RWPE1 (cell line): ENCODE measurements around the gene MICA.

ENCODE experiments used
- CTCF ChIA-PET: fragments of 350-600 bp; sonication (Branson Sonifier 250); formaldehyde crosslinking; extraction: SDS; loops from one replicate; lab custom pipeline; 2021; lab: Yijun Ruan, JAX
- POLR2A ChIA-PET: fragments of 400-600 bp; formaldehyde crosslinking; extraction: SDS; loops from one replicate; lab custom pipeline; 2020; ENCODE audit warnings: antibody characterized with exemption; ENCODE audit not compliant: low non-redundant PET; lab: Yijun Ruan, JAX
- DNase-seq: peaks from one replicate; pipeline ENCODE4 v3.0.0; 2012; ENCODE audit warnings: low spot score
- H3K27ac ChIP-seq: fragments of 450-650 bp; 2 replicates; pipeline ENCODE4 v1.5.1; 2017
- TF ChIP-seq, protein P1 (sequence below): fragments of 450-650 bp; conservative IDR thresholded peaks from 2 replicates; pipeline ENCODE4 v1.5.1; 2017; ENCODE audit warnings: low read depth, mild to moderate bottlenecking

Gene MICA

DNA sequence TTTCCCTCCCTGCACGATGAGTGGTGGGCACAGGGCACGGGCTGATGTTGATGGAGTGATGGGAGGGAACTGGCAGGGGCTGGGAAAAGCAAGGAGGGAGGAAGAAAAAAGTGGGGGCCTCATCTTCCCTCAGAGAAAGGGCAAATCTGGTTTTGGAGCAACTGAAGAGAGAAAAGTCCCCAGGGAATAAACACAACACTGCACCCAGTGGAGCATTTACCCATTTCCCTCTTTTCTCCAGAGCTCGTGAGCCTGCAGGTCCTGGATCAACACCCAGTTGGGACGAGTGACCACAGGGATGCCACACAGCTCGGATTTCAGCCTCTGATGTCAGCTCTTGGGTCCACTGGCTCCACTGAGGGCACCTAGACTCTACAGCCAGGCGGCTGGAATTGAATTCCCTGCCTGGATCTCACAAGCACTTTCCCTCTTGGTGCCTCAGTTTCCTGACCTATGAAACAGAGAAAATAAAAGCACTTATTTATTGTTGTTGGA, 11.4 kb downstream of the MICA start:
- DNase-seq: no peak
- H3K27ac ChIP-seq: no peak overlapping the region
- ChIA-PET CTCF (interaction anchor here (0.5 to 0.7 kb wide), 2 partner anchors 40 to 48 kb away, joined by 3 read pairs; no protein-coding TSS in a partner anchor), POLR2A (no interaction called here)
- TF ChIP-seq, protein P1, sequence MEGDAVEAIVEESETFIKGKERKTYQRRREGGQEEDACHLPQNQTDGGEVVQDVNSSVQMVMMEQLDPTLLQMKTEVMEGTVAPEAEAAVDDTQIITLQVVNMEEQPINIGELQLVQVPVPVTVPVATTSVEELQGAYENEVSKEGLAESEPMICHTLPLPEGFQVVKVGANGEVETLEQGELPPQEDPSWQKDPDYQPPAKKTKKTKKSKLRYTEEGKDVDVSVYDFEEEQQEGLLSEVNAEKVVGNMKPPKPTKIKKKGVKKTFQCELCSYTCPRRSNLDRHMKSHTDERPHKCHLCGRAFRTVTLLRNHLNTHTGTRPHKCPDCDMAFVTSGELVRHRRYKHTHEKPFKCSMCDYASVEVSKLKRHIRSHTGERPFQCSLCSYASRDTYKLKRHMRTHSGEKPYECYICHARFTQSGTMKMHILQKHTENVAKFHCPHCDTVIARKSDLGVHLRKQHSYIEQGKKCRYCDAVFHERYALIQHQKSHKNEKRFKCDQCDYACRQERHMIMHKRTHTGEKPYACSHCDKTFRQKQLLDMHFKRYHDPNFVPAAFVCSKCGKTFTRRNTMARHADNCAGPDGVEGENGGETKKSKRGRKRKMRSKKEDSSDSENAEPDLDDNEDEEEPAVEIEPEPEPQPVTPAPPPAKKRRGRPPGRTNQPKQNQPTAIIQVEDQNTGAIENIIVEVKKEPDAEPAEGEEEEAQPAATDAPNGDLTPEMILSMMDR: no peak

DNA sequence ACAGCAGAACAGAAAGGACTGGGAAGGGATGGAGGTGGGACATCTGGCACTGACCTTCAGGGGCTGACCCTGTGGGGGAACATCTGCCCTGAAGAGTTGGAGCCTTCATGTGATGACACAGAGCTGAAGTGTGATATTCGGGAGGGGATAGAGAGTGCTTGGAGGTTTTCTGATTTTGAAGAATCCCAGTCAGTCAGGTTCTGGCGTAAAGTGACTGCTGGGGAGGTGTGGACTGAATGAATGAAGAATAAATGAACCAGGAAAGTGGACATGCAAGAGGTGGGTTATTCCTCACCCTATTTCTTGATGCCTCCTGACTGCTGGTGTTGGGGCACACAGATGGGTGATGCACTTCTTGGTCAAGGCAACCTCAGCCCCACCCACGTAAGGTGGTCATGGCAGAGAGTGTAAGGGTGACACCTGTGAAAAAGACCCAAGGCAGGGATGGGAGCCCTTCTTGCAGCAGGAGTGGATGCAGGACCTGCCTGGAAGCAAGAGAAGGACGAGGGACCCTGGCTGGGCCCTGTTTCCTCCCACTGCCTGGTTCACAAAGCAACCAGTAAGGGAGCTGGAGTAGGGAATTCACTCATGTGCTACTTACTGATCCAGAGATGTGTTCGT, 13.1 kb downstream of the MICA start:
- no peak for DNase-seq
- TF ChIP-seq, protein P1: no peak
- CTCF ChIA-PET: interaction anchor here (0.6 kb wide), 1 partner anchor 181 kb away, joined by 3 read pairs; no protein-coding TSS in a partner anchor
- H3K27ac ChIP-seq: 0 out of 2 replicates have a peak overlapping the region, but pooled peaks have one; percentile 4
- POLR2A ChIA-PET: no interaction called here

DNA sequence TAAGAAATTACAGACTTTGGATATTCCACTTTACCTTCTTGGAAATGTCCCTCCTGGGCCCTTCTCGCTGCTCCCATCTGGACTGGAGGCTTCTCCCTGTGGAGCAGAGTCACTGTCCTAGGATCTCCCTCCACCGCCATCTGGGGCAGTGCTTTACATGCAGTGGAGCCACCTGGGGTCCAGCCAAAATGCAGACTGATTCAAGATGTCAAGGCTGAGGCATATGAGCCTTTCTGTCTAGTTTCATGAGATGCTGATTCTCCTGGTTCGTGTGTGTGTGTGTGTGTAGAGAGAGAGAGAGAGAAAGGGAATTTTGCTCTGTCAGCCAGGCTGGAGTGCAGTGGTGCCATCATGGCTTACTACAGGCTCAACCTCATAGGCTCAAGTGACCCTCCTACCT, 14.9 kb downstream of the MICA start:
- TF ChIP-seq, protein P1: no peak
- CTCF ChIA-PET: no interaction called here
- no peak overlapping the region for H3K27ac ChIP-seq
- POLR2A ChIA-PET: no interaction called here
- no peak for DNase-seq

DNA sequence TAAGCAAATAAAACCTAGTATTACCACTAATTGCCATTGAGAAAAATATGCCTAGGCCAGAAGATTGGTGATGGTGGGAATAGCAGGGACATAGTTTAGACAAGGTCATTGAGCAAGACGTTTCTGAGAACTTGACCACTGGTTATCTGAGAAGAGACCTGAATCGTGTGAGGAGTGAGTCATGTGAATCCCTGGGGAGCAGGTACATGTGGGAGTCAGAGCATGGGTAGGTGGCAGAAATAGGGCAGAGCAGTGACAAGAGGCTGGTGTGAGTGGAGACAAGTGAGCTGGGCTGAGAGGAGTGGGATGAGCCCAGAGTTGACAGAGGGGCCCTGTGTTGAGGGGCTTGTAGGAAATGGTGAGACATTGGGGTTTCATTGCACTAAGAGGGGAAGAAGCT, 16.4 kb downstream of the MICA start:
- ChIA-PET CTCF (no interaction called here), POLR2A (no interaction called here)
- no peak overlapping the region for H3K27ac ChIP-seq
- no peak for DNase-seq
- TF ChIP-seq, protein P1: no peak

DNA sequence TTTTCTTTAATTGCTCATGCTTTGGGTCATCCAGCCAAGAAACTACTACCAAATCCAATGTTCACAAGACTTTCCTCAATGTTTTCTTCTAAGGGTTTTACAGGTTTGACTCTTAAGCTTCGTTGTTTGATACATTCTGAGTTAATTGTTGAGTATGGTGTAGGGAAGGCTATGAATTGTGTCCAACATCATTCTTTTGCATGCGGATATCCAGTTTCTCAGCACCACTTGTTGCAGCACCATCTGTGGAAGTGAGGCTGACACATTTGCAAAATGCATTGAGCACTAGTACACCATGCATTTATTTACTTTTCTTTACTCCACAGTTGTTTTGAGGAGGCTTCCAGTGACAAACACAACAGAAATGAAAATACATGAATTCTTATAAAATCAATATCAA, 17.2 kb downstream of the MICA start:
- TF ChIP-seq, protein P1: no peak
- H3K27ac ChIP-seq: no peak overlapping the region
- DNase-seq: no peak
- ChIA-PET CTCF (no interaction called here), POLR2A (no interaction called here)

DNA sequence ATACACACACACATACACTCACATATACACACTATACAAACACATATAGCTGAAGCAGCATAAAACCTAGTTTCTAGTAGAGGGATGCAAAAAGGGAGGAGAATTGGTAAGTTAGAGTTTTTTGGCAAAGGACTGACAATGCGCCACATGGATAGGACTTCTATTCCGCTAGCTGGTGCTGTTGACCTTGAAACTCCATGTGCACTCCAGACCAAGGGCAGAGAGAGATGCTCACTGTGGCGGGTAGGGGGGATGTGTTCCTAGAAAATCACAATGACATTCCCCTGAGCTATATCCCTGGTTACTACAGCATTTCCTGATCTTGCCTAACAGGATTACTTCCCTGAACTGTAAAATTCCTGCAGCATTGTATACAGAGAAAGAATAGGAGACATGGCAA, 19.2 kb downstream of the MICA start:
- DNase-seq: no peak
- ChIA-PET CTCF (no interaction called here), POLR2A (no interaction called here)
- no peak overlapping the region for H3K27ac ChIP-seq
- TF ChIP-seq, protein P1: no peak
